Muscle of leg (tissue), 16 donors: Measurements from ENCODE around the gene TAF11L3. TPM values are rescaled to one million over a fixed set of nuclear protein-coding genes. Genes with fewer than 3 reads are reported as not detected.
"Not testable (repeated sequence)": the region's sequence is repeated elsewhere in the genome, so short reads cannot be mapped to it uniquely, and the experiment has no call there.

ENCODE experiments used
- DNase-seq: peaks from one replicate; pipeline ENCODE4 v3.0.0; 2013
- H3K27ac ChIP-seq: one replicate; pipeline ENCODE4 v1.5.1; 2013; ENCODE audit warnings: mild to moderate bottlenecking, low read length, control low read depth
- H3K27me3 ChIP-seq: one replicate; pipeline ENCODE4 v1.6.1; 2013; ENCODE audit warnings: low read length; ENCODE audit not compliant: control insufficient read depth, insufficient read depth
- H3K36me3 ChIP-seq: one replicate; pipeline ENCODE4 v1.6.1; 2013; ENCODE audit warnings: low read length; ENCODE audit not compliant: control insufficient read depth, insufficient read depth
- H3K4me1 ChIP-seq: one replicate; pipeline ENCODE4 v1.6.1; 2013; ENCODE audit warnings: low read length; ENCODE audit not compliant: control insufficient read depth, insufficient read depth
- H3K4me3 ChIP-seq: one replicate; pipeline ENCODE4 v1.5.1; 2013; ENCODE audit warnings: low read length, control low read depth
- H3K9me3 ChIP-seq: replicated peaks from 2 replicates; pipeline ENCODE4 v1.6.1; 2013; ENCODE audit warnings: low read depth, low read length; ENCODE audit not compliant: control insufficient read depth
- WGBS: methylation state at CpG from one replicate; pipeline ENCODE4 v1.1.5; 2013; ENCODE audit warnings: missing lambda C conversion rate; ENCODE audit not compliant: insufficient coverage; 5-methylcytosine and 5-hydroxymethylcytosine counted together
- long read RNA-seq, 11 donors: transcript quantifications; one replicate each; lab custom pipeline, GENCODE V29; 2026
- polyA plus RNA-seq, 8 donors: library from polyadenylated mRNA; unstranded; fragments of 120-200 nt; gene quantifications; one replicate each; pipeline versions ENCODE4 v1.2.1 to v1.2.3, GENCODE V29; 2013; ENCODE audit warnings: inconsistent platforms in 1 of 8, low replicate concordance in 1 of 8; ENCODE audit not compliant: insufficient read length in 8 of 8, insufficient read depth in 1 of 8
- total RNA-seq: library from RNA; stranded (reverse); fragments of 120-200 nt; gene quantifications from one replicate; pipeline ENCODE4 v1.2.4, GENCODE V29; 2013

The TAF11L3 gene
- not detected for total RNA-seq
- polyA plus RNA-seq = not detected
- long read RNA-seq, donor 1 = 0 reads
- long read RNA-seq, donor 2 = 0 reads
- long read RNA-seq, donor 3 = 0 reads
- long read RNA-seq, donor 4 = 0 reads
- long read RNA-seq, donor 5 = 0 reads
- long read RNA-seq, donor 6 = 0 reads
- long read RNA-seq, donor 7 = 0 reads
- long read RNA-seq, donor 8 = 0 reads
- long read RNA-seq, donor 9 = 0 reads
- long read RNA-seq, donor 10 = 0 reads
- long read RNA-seq, donor 11 = 0 reads

GRCh38 chr5:17518067-17518466, at the start of gene TAF11L3:
Gene TAF11L3, plus strand, starts transcription at chr5:17518367.
- no CpG with 5 or more reads among the region's 15 CpGs for WGBS
- not testable (repeated sequence) for H3K27me3 ChIP-seq, H3K27ac ChIP-seq, H3K36me3 ChIP-seq, H3K4me3 ChIP-seq, H3K4me1 ChIP-seq, H3K9me3 ChIP-seq, DNase-seq

- Histone ChIP-seq H3K9me3 (no peaks in the 10 kb centered on the region), H3K27me3 (no peaks in the 10 kb centered on the region), H3K4me3 (no peak overlapping the region), H3K27ac (no peak overlapping the region), H3K4me1 (no peaks in the 10 kb centered on the region), H3K36me3 (no peaks in the 10 kb centered on the region)
- peak; percentile 20 for DNase-seq
Measured at GRCh38 chr5:17470064-17470463, 48.1 kb upstream of the TAF11L3 start.

GRCh38 chr5:17475064-17475463, 43.1 kb upstream of the TAF11L3 start:
- not testable (repeated sequence) for H3K4me3 ChIP-seq, H3K27me3 ChIP-seq, H3K27ac ChIP-seq, H3K36me3 ChIP-seq, H3K9me3 ChIP-seq, H3K4me1 ChIP-seq, DNase-seq

GRCh38 chr5:17477043-17477442, 41.1 kb upstream of the TAF11L3 start:
- Histone ChIP-seq H3K27me3 (no peaks in the 10 kb centered on the region), H3K4me1 (no peaks in the 10 kb centered on the region), H3K4me3 (no peak overlapping the region), H3K36me3 (no peaks in the 10 kb centered on the region), H3K27ac (no peak overlapping the region), H3K9me3 (no peaks in the 10 kb centered on the region)
- DNase-seq = no peak
- no CpG with 5 or more reads among the region's 3 CpGs for WGBS

GRCh38 chr5:17477573-17478265, 40.4 kb upstream of the TAF11L3 start:
- WGBS = 34% methylated on average over 3 of the region's 7 CpGs
- no peaks in the 10 kb centered on the region for H3K36me3 ChIP-seq
- no peak overlapping the region for H3K4me3 ChIP-seq
- H3K4me1 ChIP-seq = no peaks in the 10 kb centered on the region
- H3K27me3 ChIP-seq = no peaks in the 10 kb centered on the region
- no peak overlapping the region for H3K27ac ChIP-seq
- no peaks in the 10 kb centered on the region for H3K9me3 ChIP-seq
- DNase-seq = no peak

DNA sequence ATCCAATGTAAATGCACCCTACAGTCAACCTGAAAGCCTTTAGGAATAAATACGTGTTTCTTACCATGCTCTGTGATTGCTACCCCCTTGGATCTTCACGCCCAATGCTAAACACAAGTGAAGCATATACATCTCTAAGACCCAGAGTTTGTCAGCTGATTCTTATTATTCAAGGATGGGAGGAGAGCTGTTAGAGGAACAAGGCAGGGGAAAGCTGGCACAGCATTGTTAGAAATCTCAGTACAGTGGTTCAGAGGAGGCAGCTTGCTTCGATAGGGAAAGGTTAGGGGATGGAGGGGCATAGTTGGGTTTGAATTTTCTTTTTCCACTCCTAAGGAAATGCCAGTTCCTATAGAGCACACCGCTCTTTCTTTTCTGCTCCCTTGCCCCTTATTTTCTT, 36.8 kb upstream of the TAF11L3 start:
- DNase-seq = no peak
- no CpG with 5 or more reads among the region's 4 CpGs for WGBS
- H3K27ac ChIP-seq = no peak overlapping the region

DNA sequence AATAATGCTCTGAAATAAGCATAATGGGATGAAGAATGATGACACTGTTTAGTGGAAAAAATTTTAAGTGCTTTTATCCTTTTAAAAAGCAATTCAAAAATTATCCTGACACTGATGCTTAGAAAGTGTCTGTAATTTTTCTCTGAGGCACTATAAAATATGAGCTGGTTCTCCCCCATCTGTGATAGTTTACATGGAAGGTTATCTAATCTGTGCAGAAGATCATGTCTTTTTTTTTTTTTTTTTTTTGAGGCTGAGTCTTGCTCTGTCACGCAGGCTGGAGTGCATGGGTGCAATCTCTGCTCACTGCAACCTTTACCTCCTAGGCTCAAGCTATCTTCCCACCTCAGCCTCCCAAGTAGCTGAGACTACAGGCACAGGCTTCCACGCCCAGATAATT, 35.4 kb upstream of the TAF11L3 start:
- Histone ChIP-seq H3K9me3 (no peaks in the 10 kb centered on the region), H3K27ac (no peak overlapping the region), H3K4me3 (no peak overlapping the region), H3K4me1 (no peaks in the 10 kb centered on the region), H3K27me3 (no peaks in the 10 kb centered on the region), H3K36me3 (no peaks in the 10 kb centered on the region)
- WGBS = no CpG with 5 or more reads among the region's 2 CpGs
- no peak for DNase-seq

More for the DNA sequence above, 36.8 kb upstream of the TAF11L3 start:
- Histone ChIP-seq H3K9me3 (no peaks in the 10 kb centered on the region), H3K36me3 (no peaks in the 10 kb centered on the region), H3K27me3 (no peaks in the 10 kb centered on the region), H3K4me3 (no peak overlapping the region), H3K4me1 (no peaks in the 10 kb centered on the region)

- H3K9me3 ChIP-seq, H3K27me3 ChIP-seq, H3K4me1 ChIP-seq, H3K4me3 ChIP-seq, DNase-seq, H3K27ac ChIP-seq, H3K36me3 ChIP-seq: not testable (repeated sequence)
- 87% methylated on average over 6 of the region's 10 CpGs for WGBS
Measured at GRCh38 chr5:17486464-17487173, 31.5 kb upstream of the TAF11L3 start.

DNA sequence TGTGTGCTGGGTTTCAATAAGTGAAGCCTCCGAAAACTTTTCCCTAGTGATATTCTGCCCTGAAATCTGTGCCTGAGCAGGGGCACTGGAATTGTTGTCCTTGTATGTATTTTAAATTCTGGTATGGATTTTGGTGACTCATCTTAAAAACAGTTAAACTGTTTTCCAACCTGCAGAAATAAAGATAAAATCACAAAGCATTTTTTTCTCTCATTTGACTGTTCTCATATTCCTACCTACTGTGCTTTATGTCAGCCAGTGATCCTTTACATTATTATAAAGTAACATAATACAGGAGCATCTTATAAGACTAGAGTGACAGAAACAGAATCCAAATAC, 31.0 kb upstream of the TAF11L3 start:
- Histone ChIP-seq H3K4me3 (no peak overlapping the region), H3K4me1 (no peaks in the 10 kb centered on the region), H3K36me3 (no peaks in the 10 kb centered on the region), H3K9me3 (no peaks in the 10 kb centered on the region), H3K27me3 (no peaks in the 10 kb centered on the region), H3K27ac (no peak overlapping the region)
- no CpG with 5 or more reads among the region's 1 CpG for WGBS
- no peak for DNase-seq

GRCh38 chr5:17491257-17491656, 26.9 kb upstream of the TAF11L3 start:
- H3K27ac ChIP-seq, H3K36me3 ChIP-seq, H3K4me1 ChIP-seq, H3K4me3 ChIP-seq, H3K27me3 ChIP-seq, DNase-seq, H3K9me3 ChIP-seq: not testable (repeated sequence)
- WGBS = 96% methylated on average over 12 of the region's 23 CpGs
